SK-N-SH (cell line): ENCODE measurements around the gene RHBDF2. TPM values are rescaled to one million over a fixed set of nuclear protein-coding genes. Genes with fewer than 3 reads are reported as not detected.

Experiments
- CTCF ChIA-PET: fragments of 300-600, 350-600 bp; formaldehyde crosslinking; extraction: SDS; loops from one replicate; lab custom pipeline; 2021; lab: Yijun Ruan, JAX
- POLR2A ChIA-PET: fragments of 350-600 bp; sonication (Branson Sonifier 250); formaldehyde crosslinking; extraction: SDS; loops from one replicate; lab custom pipeline; 2020; ENCODE audit warnings: antibody characterized with exemption, inconsistent platforms; lab: Yijun Ruan, JAX
- DNase-seq: peaks from one replicate; pipeline ENCODE4 v3.0.0; 2012
- H2AFZ ChIP-seq: fragments of 200-600 bp; sonication (generic); 2 replicates; pipeline ENCODE4 v1.8.1; 2016; ENCODE audit warnings: antibody characterized with exemption, mild to moderate bottlenecking, low read depth
- H3F3A ChIP-seq: fragments of 200-600 bp; sonication (generic); replicated peaks from 2 replicates; pipeline ENCODE3; 2016; ENCODE audit warnings: antibody characterized with exemption, mild to moderate bottlenecking; ENCODE audit not compliant: insufficient read depth
- H3K27ac ChIP-seq, 2 experiments: fragments of 200-500 bp in 1 of 2; fragments of 200-600 bp in 1 of 2; sonication (Bioruptor generic) in 1 of 2; sonication (generic), shearing (Covaris generic) in 1 of 2; 2 replicates each; pipeline versions ENCODE4 v1.5.1 to v1.6.1; 2014 to 2016; ENCODE audit warnings: low read depth in 2 of 2, inconsistent platforms in 1 of 2, low read length in 1 of 2, mild to moderate bottlenecking in 1 of 2, mixed read lengths in 1 of 2
- H3K27me3 ChIP-seq: fragments of 200-600 bp; sonication (generic), shearing (Covaris generic); 2 replicates; pipeline ENCODE4 v1.6.1; 2016; ENCODE audit warnings: mixed run types; ENCODE audit not compliant: insufficient read depth
- H3K36me3 ChIP-seq, 2 experiments: fragments of 200-500 bp in 1 of 2; fragments of 200-600 bp in 1 of 2; sonication (Bioruptor generic) in 1 of 2; sonication (generic) in 1 of 2; replicated peaks in 1 of 2; 2 replicates each; pipeline versions ENCODE3 to v1.5.1; 2014 to 2016; ENCODE audit warnings: low read length in 1 of 2, mild to moderate bottlenecking in 1 of 2; ENCODE audit not compliant: insufficient read depth in 2 of 2, control insufficient read depth in 1 of 2
- H3K4me1 ChIP-seq, 2 experiments: fragments of 200-500 bp in 1 of 2; fragments of 200-600 bp in 1 of 2; sonication (Bioruptor generic) in 1 of 2; sonication (generic), shearing (Covaris generic) in 1 of 2; 2 replicates each; pipeline versions ENCODE4 v1.5.1 to v1.6.1; 2014 to 2016; ENCODE audit warnings: low read depth in 1 of 2, low read length in 1 of 2, mixed run types in 1 of 2; ENCODE audit not compliant: insufficient read depth in 2 of 2, control insufficient read depth in 1 of 2
- H3K4me2 ChIP-seq: fragments of 200-600 bp; sonication (generic), shearing (Covaris generic); 2 replicates; pipeline ENCODE4 v1.6.1; 2017; ENCODE audit warnings: mixed run types
- H3K4me3 ChIP-seq, 2 experiments: fragments of 200-500 bp in 1 of 2; fragments of 200-600 bp in 1 of 2; sonication (Bioruptor generic) in 1 of 2; sonication (generic), shearing (Covaris generic) in 1 of 2; 2 replicates each; pipeline versions ENCODE4 v1.5.1 to v1.8.1; 2014 to 2016; ENCODE audit warnings: low read depth in 2 of 2, inconsistent platforms in 1 of 2, low read length in 1 of 2, mild to moderate bottlenecking in 1 of 2, mixed read lengths in 1 of 2, moderate library complexity in 1 of 2
- H3K79me2 ChIP-seq: fragments of 200-600 bp; sonication (generic); 2 replicates; pipeline ENCODE4 v1.8.1; 2017; ENCODE audit warnings: mild to moderate bottlenecking; ENCODE audit not compliant: insufficient read depth
- H3K9ac ChIP-seq: fragments of 200-600 bp; sonication (generic); 2 replicates; pipeline ENCODE4 v1.6.1; 2017; ENCODE audit warnings: mixed run types
- H3K9me2 ChIP-seq: fragments of 200-600 bp; sonication (generic); 2 replicates; pipeline ENCODE4 v1.6.1; 2017; ENCODE audit warnings: mixed run types
- H3K9me3 ChIP-seq: fragments of 200-600 bp; sonication (generic); 2 replicates; pipeline ENCODE4 v1.6.1; 2017; ENCODE audit warnings: mixed run types, mild to moderate bottlenecking, moderate library complexity
- H4K20me1 ChIP-seq: fragments of 200-600 bp; sonication (generic); 2 replicates; pipeline ENCODE4 v1.6.1; 2017; ENCODE audit warnings: mild to moderate bottlenecking, mixed run types; ENCODE audit not compliant: insufficient read depth
- CTCF ChIP-seq: fragments of 200-600 bp; sonication (generic); IDR thresholded peaks from 2 replicates; pipeline ENCODE4 v1.6.1; 2017; ENCODE audit warnings: antibody characterized with exemption, mild to moderate bottlenecking, moderate library complexity
- EP300 ChIP-seq, 2 experiments: IDR thresholded peaks; 2 replicates each; pipeline versions ENCODE4 v1.4.0 to v1.6.1; 2012; ENCODE audit warnings: borderline replicate concordance in 1 of 2, low read depth in 1 of 2, low read length in 1 of 2
- FOXM1 ChIP-seq: IDR thresholded peaks from 2 replicates; pipeline ENCODE4 v1.4.0; 2012; ENCODE audit warnings: low read depth, mild to moderate bottlenecking
- GATA2 ChIP-seq: sonication (generic); formaldehyde crosslinking; IDR thresholded peaks from 2 replicates; pipeline ENCODE4 v1.5.0; 2020; ENCODE audit warnings: mild to moderate bottlenecking, missing genetic modification reagents
- JUND ChIP-seq: IDR thresholded peaks from 2 replicates; pipeline ENCODE4 v1.4.0; 2012
- MAX ChIP-seq: IDR thresholded peaks from 2 replicates; pipeline ENCODE4 v1.4.0; 2012; ENCODE audit warnings: low read depth
- MXI1 ChIP-seq: IDR thresholded peaks from 2 replicates; pipeline ENCODE4 v1.6.1; 2012; ENCODE audit warnings: mild to moderate bottlenecking, low read depth, low read length, improper control_type of control experiment
- NRF1 ChIP-seq: IDR thresholded peaks from 2 replicates; pipeline ENCODE4 v1.6.1; 2012; ENCODE audit warnings: low read depth, mild to moderate bottlenecking, low read length
- PBX3 ChIP-seq: IDR thresholded peaks from 2 replicates; pipeline ENCODE4; 2012
- RCOR1 ChIP-seq: fragments of 150-350 bp; IDR thresholded peaks from 2 replicates; pipeline ENCODE4 v1.6.1; 2017; ENCODE audit warnings: antibody characterized with exemption, low read length
- REST ChIP-seq: IDR thresholded peaks from 2 replicates; pipeline ENCODE4 v1.6.1; 2012; ENCODE audit warnings: mild to moderate bottlenecking, low read depth, low read length, moderate library complexity
- RFX5 ChIP-seq: IDR thresholded peaks from 2 replicates; pipeline ENCODE4 v1.6.1; 2012; ENCODE audit warnings: mild to moderate bottlenecking, improper control_type of control experiment, low read length
- TCF12 ChIP-seq: IDR thresholded peaks from 2 replicates; pipeline ENCODE4 v1.4.0; 2012
- TEAD4 ChIP-seq: IDR thresholded peaks from 2 replicates; pipeline ENCODE4 v1.4.0; 2012; ENCODE audit warnings: mild to moderate bottlenecking, borderline replicate concordance; ENCODE audit not compliant: insufficient read depth
- USF1 ChIP-seq: IDR thresholded peaks from 2 replicates; pipeline ENCODE4 v1.4.0; 2012; ENCODE audit warnings: low read depth, borderline replicate concordance
- USF2 ChIP-seq: fragments of 150-350 bp; IDR thresholded peaks from 2 replicates; pipeline ENCODE4 v1.6.1; 2017; ENCODE audit warnings: antibody characterized with exemption, low read length, low read depth, borderline replicate concordance
- WGBS: methylation state at CpG from one replicate; pipeline ENCODE4 v1.1.6; 2017; ENCODE audit warnings: low lambda C conversion rate; 5-methylcytosine and 5-hydroxymethylcytosine counted together
- polyA plus RNA-seq, 3 experiments: library from polyadenylated mRNA; depleted of rRNA; stranded (reverse); fragments of >200 nt; gene quantifications; 2 replicates each; pipeline ENCODE4 v1.2.3, GENCODE V29; 2012

The RHBDF2 gene
- polyA plus RNA-seq, 1 of the 3 experiments (the other 2 are of a cell fraction) = 16.1 TPM

GRCh38 chr17:76481071-76481655, 20.1 kb downstream of the RHBDF2 start:
- Histone ChIP-seq H3K36me3 (peaks cover 0 to 2% of the 10 kb centered on the region in 2 experiments), H3K79me2 (no peaks in the 10 kb centered on the region), H3K27me3 (no peaks in the 10 kb centered on the region), H3K9me2 (no peaks in the 10 kb centered on the region), H3K9me3 (no peaks in the 10 kb centered on the region), H2AFZ (no peak overlapping the region), H3K4me1 (no peaks in the 10 kb centered on the region), H3F3A (peaks cover 8% of the 10 kb centered on the region), H3K4me2 (no peak overlapping the region), H3K9ac (no peak overlapping the region), H4K20me1 (no peaks in the 10 kb centered on the region), H3K27ac (no peak overlapping the region), H3K4me3 (no peak overlapping the region)
- whole genome bisulfite sequencing = 88% methylated on average over 21 of the region's 21 CpGs
- DNase-seq = no peak
- POLR2A ChIA-PET = no interaction called here
- CTCF ChIA-PET = interaction anchor here (52.1 to 56.8 kb wide), 2 partner anchors 6 to 8 kb away, joined by 1687 read pairs; partner anchors contain the start of genes AANAT, RHBDF2 and UBE2O
- TF ChIP-seq REST = no peak
- no peak for TF ChIP-seq RFX5
- TF ChIP-seq EP300 (IDR thresholded peaks at IDR 0.05; ENCODE audit: borderline replicate concordance in 1 of 2, low read depth in 1 of 2, low read length in 1 of 2) = no peak
- no peak for TF ChIP-seq FOXM1
- TF ChIP-seq USF2 = no peak
- no peak for TF ChIP-seq TCF12
- TF ChIP-seq MXI1 = no peak
- TF ChIP-seq CTCF = no peak
- no peak for TF ChIP-seq NRF1
- no peak for TF ChIP-seq JUND

- POLR2A ChIA-PET = no interaction called here
- H4K20me1 ChIP-seq = no peaks in the 10 kb centered on the region
- CTCF ChIA-PET = interaction anchor here (0.7 to 56.8 kb wide), 3 partner anchors 5 to 42 kb away, joined by 3 to 1687 read pairs (median 1687); partner anchors contain the start of genes AANAT, RHBDF2 and UBE2O
- H3F3A ChIP-seq = peaks cover 8% of the 10 kb centered on the region
- H3K4me2 ChIP-seq = no peak overlapping the region
- H3K4me1 ChIP-seq = no peaks in the 10 kb centered on the region
- H3K36me3 ChIP-seq = peaks cover 0 to 2% of the 10 kb centered on the region in 2 experiments
- no peaks in the 10 kb centered on the region for H3K9me2 ChIP-seq
- H3K9ac ChIP-seq = no peak overlapping the region
- no peaks in the 10 kb centered on the region for H3K79me2 ChIP-seq
- no peaks in the 10 kb centered on the region for H3K27me3 ChIP-seq
- H3K27ac ChIP-seq = no peak overlapping the region
- H2AFZ ChIP-seq = no peak overlapping the region
- DNase-seq = no peak
- WGBS = 94% methylated on average over 15 of the region's 15 CpGs
- H3K9me3 ChIP-seq = no peaks in the 10 kb centered on the region
- H3K4me3 ChIP-seq = no peak overlapping the region
- no peak for TF ChIP-seq USF2
- TF ChIP-seq RCOR1 = no peak
- TF ChIP-seq PBX3 = no peak
- no peak for TF ChIP-seq RFX5
- TF ChIP-seq GATA2 (CRISPR knock-in tag) = no peak
- TF ChIP-seq MAX = no peak
- no peak for TF ChIP-seq USF1
- no peak for TF ChIP-seq NRF1
- TF ChIP-seq TEAD4 = no peak
These were observed 20.6 kb downstream of the RHBDF2 start for GRCh38 chr17:76480632-76481031.
